ENCODE measurements around the gene PLEKHG4B.

GRCh38 chr5:206406-206805 is 114.4 kb downstream of the PLEKHG4B start:
- TF ChIP-seq POLR2AphosphoS5 (IDR thresholded peaks at IDR 0.05; ENCODE audit: low read depth, low read length): no peak
- TF ChIP-seq TAF1 (IDR thresholded peaks at IDR 0.05; ENCODE audit: low read depth, low read length): no peak
- no peak for TF ChIP-seq POLR2A (IDR thresholded peaks at IDR 0.05; ENCODE audit: low read depth, low read length)
- no peak for TF ChIP-seq SPI1 (IDR thresholded peaks at IDR 0.05; ENCODE audit: low read depth, low read length)
- no peak for TF ChIP-seq PAX5 (IDR thresholded peaks at IDR 0.05; ENCODE audit: insufficient read depth, low read length, severe bottlenecking)
- no peak for TF ChIP-seq POU2F2 (IDR thresholded peaks at IDR 0.05; ENCODE audit: low read depth, low read length)
